ENCODE results near the gene C1QTNF7.

C1QTNF7 gene

GRCh38 chr4:15488658-15489470 is 61.0 kb downstream of the C1QTNF7 start:
- ChIA-PET POLR2A (no interaction called here), CTCF (interaction anchor here (0.5 to 0.7 kb wide), 2 partner anchors 317 to 1133 kb away, joined by 3 to 4 read pairs; no protein-coding TSS in a partner anchor)
- no peak for TF ChIP-seq GLIS1 (tag by site-specific recombination; IDR thresholded peaks at IDR 0.05)
- TF ChIP-seq ZNF549 (tag by site-specific recombination; IDR thresholded peaks at IDR 0.05): no peak
- no peak for TF ChIP-seq TCF7L2 (IDR thresholded peaks at IDR 0.05; ENCODE audit: borderline replicate concordance, low read depth, low read length)
- TF ChIP-seq PRDM4 (tag by site-specific recombination; IDR thresholded peaks at IDR 0.05): no peak
- TF ChIP-seq ZBTB8A (tag by site-specific recombination; IDR thresholded peaks at IDR 0.05): no peak
- TF ChIP-seq ZNF548 (tag by site-specific recombination; IDR thresholded peaks at IDR 0.05): no peak
- no peak for TF ChIP-seq ZNF692 (tag by site-specific recombination; IDR thresholded peaks at IDR 0.05)
- no peak for TF ChIP-seq BCL11B (tag by site-specific recombination; IDR thresholded peaks at IDR 0.05; ENCODE audit: low read depth)
- TF ChIP-seq ZNF530 (tag by site-specific recombination; IDR thresholded peaks at IDR 0.05; ENCODE audit: low read depth): no peak
- no peak overlapping the region for H3K27ac ChIP-seq (ENCODE audit: extremely low read depth, low read depth, low read length)
- no peaks in the 10 kb centered on the region for H3K4me1 ChIP-seq (ENCODE audit: control insufficient read depth, insufficient read depth, low read length)
- H3K36me3 ChIP-seq (ENCODE audit: control insufficient read depth in 2 of 2, insufficient read depth in 1 of 2, low read length in 2 of 2): peaks cover 0 to 4% of the 10 kb centered on the region in 2 experiments; a peak in 1 of 3 replicates
- H3K9me3 ChIP-seq (ENCODE audit: control insufficient read depth, insufficient read depth, low read depth, low read length): no peaks in the 10 kb centered on the region
- H3K4me3 ChIP-seq (ENCODE audit: low read depth, low read length): no peak overlapping the region

GRCh38 chr4:15489551-15489950 is 61.7 kb downstream of the C1QTNF7 start:
- no peaks in the 10 kb centered on the region for H3K9me3 ChIP-seq (ENCODE audit: control insufficient read depth, insufficient read depth, low read depth, low read length)
- ChIA-PET POLR2A (no interaction called here), CTCF (no interaction called here)
- H3K36me3 ChIP-seq (ENCODE audit: control insufficient read depth in 2 of 2, insufficient read depth in 1 of 2, low read length in 2 of 2): peaks cover 0 to 4% of the 10 kb centered on the region in 2 experiments; a peak in 1 of 3 replicates
- no peak overlapping the region for H3K27ac ChIP-seq (ENCODE audit: extremely low read depth, low read depth, low read length)
- no peaks in the 10 kb centered on the region for H3K4me1 ChIP-seq (ENCODE audit: control insufficient read depth, insufficient read depth, low read length)
- H3K4me3 ChIP-seq (ENCODE audit: low read depth, low read length): no peak overlapping the region
- no peak for TF ChIP-seq ZNF639 (tag by site-specific recombination; IDR thresholded peaks at IDR 0.05)
- no peak for TF ChIP-seq ZNF37A (tag by site-specific recombination; IDR thresholded peaks at IDR 0.05)
- no peak for TF ChIP-seq MEIS1 (CRISPR knock-in tag; IDR thresholded peaks at IDR 0.05; ENCODE audit: borderline replicate concordance)
- TF ChIP-seq ZBTB48 (tag by site-specific recombination; IDR thresholded peaks at IDR 0.05): no peak
- TF ChIP-seq ZNF623 (tag by site-specific recombination; IDR thresholded peaks at IDR 0.05): no peak
- no peak for TF ChIP-seq SALL2 (tag by site-specific recombination; IDR thresholded peaks at IDR 0.05; ENCODE audit: borderline replicate concordance)
- TF ChIP-seq ZBTB6 (tag by site-specific recombination; IDR thresholded peaks at IDR 0.05): no peak
- TF ChIP-seq ZNF513 (tag by site-specific recombination; IDR thresholded peaks at IDR 0.05): no peak
- no peak for TF ChIP-seq ZBTB17 (tag by site-specific recombination; IDR thresholded peaks at IDR 0.05)
- no peak for TF ChIP-seq ZNF561 (tag by site-specific recombination; IDR thresholded peaks at IDR 0.05; ENCODE audit: borderline replicate concordance)
- no peak for TF ChIP-seq ZFP41 (tag by site-specific recombination; IDR thresholded peaks at IDR 0.05; ENCODE audit: borderline replicate concordance)
- no peak for TF ChIP-seq KLF1 (tag by site-specific recombination; IDR thresholded peaks at IDR 0.05)
- TF ChIP-seq YY1 (tag by site-specific recombination; IDR thresholded peaks at IDR 0.05): no peak
- TF ChIP-seq ZNF223 (tag by site-specific recombination; IDR thresholded peaks at IDR 0.05): no peak
- TF ChIP-seq ZNF792 (tag by site-specific recombination; IDR thresholded peaks at IDR 0.05): no peak
- TF ChIP-seq ZNF580 (tag by site-specific recombination; IDR thresholded peaks at IDR 0.05): no peak
